Right kidney (tissue), 9 donors: ENCODE measurements around the gene CLEC4G.
"Not testable (repeated sequence)": the region's sequence is repeated elsewhere in the genome, so short reads cannot be mapped to it uniquely, and the experiment has no call there.

Experiments used
- DNase-seq: peaks from one replicate; pipeline ENCODE4 v3.0.0-alpha.2; 2016
- long read RNA-seq, 8 donors: transcript quantifications; one replicate each; lab custom pipeline, GENCODE V29; 2026

Gene CLEC4G, protein sequence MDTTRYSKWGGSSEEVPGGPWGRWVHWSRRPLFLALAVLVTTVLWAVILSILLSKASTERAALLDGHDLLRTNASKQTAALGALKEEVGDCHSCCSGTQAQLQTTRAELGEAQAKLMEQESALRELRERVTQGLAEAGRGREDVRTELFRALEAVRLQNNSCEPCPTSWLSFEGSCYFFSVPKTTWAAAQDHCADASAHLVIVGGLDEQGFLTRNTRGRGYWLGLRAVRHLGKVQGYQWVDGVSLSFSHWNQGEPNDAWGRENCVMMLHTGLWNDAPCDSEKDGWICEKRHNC
- long read RNA-seq, donor 1, result 0 reads
- long read RNA-seq, donor 2, result 0 reads
- long read RNA-seq, donor 3, result 0 reads
- long read RNA-seq, donor 4, result 0 reads
- long read RNA-seq, donor 5, result 0 reads
- long read RNA-seq, donor 6, result 0 reads
- long read RNA-seq, donor 7, result 0 reads
- long read RNA-seq, donor 8, result 0 reads

DNA sequence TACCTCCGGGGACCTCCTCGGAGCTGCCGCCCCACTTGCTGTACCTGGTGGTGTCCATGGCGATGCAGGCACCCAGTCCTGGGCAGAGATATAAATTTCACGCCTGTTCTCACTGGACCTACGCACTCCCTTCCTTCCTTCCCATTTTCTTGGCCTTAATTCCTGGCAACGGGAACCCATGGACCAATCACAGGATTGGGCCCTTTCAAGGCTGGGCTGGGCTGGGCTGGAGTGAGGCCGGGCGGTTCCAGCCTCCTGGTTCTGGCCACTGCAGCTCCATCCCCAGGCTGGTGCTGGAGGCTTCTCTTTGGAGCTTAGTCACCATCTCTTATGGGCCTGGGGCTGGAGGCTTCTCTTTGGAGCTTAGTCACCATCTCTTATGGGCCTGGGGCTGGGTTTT, at the start of gene CLEC4G:
Gene CLEC4G, minus strand, starts transcription at position 66 of the 400 bp plus-strand sequence. Its CDS starts 8 bp downstream, at position 58.
- no peak for DNase-seq

- DNase-seq, result no peak
Measured at GRCh38 chr19:7781157-7781556, 49.2 kb upstream of the CLEC4G start.

DNA sequence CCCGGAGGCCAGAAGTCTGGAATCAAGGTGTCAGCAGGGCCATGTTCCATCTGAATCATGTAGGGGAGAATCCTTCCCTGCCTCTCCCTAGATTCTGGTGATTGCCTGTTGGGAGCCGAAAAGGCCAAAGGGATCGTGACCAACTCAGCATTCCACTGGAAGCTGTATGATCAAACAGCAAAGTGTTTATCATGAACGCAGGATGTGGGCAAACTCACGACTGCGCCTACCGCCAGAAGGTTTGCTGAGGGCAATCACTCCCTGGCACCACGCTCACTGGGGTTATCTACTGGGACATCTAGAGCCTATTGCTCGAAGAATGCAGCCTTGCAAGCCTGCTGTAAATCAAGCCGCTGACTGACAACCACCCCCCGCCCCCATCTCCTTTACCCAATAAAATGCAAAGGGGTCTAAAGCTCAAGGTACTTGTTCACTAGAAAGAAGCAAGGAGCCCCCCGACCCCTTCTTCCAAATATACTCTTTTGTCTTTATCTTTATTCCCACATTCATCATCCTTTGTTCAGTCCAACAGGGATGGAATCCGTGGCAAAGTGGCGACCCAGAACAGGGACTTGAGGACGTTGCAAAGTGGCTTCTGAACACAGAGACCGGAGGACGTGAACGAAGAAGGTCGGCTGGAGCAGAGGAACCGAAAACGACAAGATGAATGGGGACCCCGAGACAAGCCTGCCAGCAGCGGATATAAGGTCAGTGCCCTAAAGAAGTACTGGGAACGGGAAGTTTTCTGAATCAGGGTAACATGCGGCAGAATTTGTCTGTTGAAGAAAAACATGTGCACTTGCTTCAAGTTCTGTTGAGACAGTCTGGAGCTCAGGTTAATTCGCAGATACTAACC, 47.9 kb upstream of the CLEC4G start:
- DNase-seq, result no peak

- no peak for DNase-seq
Measured at GRCh38 chr19:7778081-7778480, 46.2 kb upstream of the CLEC4G start.

- DNase-seq, result no peak
Measured at GRCh38 chr19:7775761-7776160, 43.9 kb upstream of the CLEC4G start.

GRCh38 chr19:7773841-7774240, 41.9 kb upstream of the CLEC4G start:
- DNase-seq, result no peak

GRCh38 chr19:7772752-7773291, 40.9 kb upstream of the CLEC4G start:
- no peak for DNase-seq

GRCh38 chr19:7771072-7771471, 39.2 kb upstream of the CLEC4G start:
- DNase-seq, result no peak

- no peak for DNase-seq
Measured at GRCh38 chr19:7769171-7769570, 37.3 kb upstream of the CLEC4G start.

GRCh38 chr19:7767487-7767886, 35.6 kb upstream of the CLEC4G start:
- no peak for DNase-seq

- no peak for DNase-seq
Measured at GRCh38 chr19:7766535-7766934, 34.6 kb upstream of the CLEC4G start.

GRCh38 chr19:7765043-7765442, 33.1 kb upstream of the CLEC4G start:
- DNase-seq, result not testable (repeated sequence)

- DNase-seq, result not testable (repeated sequence)
Measured at GRCh38 chr19:7764157-7764556, 32.2 kb upstream of the CLEC4G start.

GRCh38 chr19:7763696-7764095, 31.8 kb upstream of the CLEC4G start:
- no peak for DNase-seq

DNA sequence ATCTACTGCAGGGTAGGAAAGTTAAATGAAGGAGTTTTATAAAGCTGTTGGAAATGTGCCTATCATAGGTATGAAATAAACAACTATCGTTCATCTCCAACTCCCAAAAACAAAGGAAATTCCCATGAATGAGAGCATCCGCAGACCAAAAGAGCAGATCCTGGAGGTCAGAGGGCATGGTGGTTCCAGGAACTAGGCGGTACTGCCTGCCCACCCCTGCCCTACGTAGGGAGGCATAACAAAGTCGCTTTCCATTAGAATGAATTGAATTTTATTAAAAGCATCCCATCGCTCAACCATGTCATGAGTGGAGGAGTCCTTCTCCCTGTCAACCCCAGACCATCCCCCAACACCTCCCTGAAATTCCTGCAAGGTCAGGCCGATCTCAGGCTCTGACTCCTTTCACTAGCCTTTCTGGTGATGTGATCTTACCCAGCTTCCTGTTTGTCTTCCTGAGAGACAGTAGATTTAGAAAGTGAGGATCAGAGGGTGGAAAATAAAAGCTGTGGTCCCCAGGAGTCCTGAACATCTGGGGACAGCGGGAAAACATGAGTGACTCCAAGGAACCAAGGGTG, 30.9 kb upstream of the CLEC4G start, which contains the start of gene CLEC4M:
Gene CLEC4M, plus strand, starts transcription at position 525 of the 575 bp plus-strand sequence. Its CDS starts 24 bp downstream, at position 549.
- DNase-seq, result no peak

DNA sequence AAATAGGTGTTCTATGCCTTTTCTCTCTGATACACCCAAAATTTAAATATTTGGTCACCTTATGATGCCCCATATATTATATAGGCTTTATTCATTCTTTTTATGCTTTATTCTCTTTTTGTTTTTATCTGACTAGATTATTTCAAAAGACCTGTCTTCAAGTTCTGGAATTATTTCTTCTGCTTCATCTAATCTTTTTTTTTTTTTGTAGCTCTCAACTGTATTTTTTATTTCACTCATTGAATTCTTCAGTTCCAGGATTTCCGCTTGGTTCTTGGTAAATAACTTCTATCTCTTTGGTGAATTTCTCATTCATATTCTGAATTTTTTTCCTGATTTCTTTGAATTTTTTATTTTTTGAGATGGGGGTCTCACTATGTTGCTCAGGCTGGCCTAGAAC, 27.2 kb upstream of the CLEC4G start:
- DNase-seq, result no peak

DNA sequence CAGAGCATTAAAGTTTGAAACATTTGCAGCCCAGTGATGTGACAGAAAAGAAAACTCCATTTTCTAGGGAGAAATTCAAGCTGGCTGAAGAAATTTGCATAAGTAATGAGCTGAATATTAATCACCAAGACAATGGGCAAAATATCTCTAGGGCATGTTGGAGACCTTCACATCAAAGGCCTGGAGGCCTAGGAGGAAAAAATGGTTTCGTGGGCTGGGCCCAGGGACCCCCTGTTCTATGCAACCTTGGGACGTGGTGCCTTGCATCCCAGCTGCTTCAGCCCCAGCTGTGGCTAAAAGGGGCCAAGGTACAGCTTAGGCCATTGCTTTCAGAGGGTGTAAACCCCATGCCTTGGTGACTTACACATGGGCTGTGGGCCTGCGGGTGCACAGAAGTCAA, 25.4 kb upstream of the CLEC4G start:
- DNase-seq, result no peak

GRCh38 chr19:7756258-7756657, 24.3 kb upstream of the CLEC4G start:
- DNase-seq, result no peak

- DNase-seq, result no peak
Measured at GRCh38 chr19:7751157-7751783, 19.4 kb upstream of the CLEC4G start.

DNA sequence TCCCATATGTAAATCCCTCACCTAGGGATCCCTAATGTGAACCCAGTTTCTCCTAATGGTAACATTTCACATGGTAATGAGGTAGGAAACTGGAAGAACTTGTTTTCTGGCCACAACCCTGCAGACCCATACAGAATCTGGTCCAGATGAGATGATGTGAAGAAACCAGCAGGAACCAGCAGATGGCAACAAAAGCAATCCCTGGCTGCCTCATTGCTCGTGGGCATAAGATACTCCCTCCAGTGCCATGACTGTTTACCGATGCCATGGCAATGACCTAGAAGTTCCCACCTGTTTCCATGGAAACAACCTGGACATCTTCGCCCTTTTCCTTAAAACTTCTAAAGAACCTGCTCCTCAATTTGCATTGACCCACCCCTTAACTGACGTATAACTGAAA, 16.8 kb upstream of the CLEC4G start:
- no peak for DNase-seq

- no peak for DNase-seq
Measured at GRCh38 chr19:7748171-7748570, 16.3 kb upstream of the CLEC4G start.
